ENCODE measurements around the gene MRPL37.

MRPL37 gene

GRCh38 chr1:54245501-54245900 is 45.5 kb downstream of the MRPL37 start:
- ChIA-PET POLR2A (no interaction called here), CTCF (no interaction called here)
- TF ChIP-seq, protein P1, sequence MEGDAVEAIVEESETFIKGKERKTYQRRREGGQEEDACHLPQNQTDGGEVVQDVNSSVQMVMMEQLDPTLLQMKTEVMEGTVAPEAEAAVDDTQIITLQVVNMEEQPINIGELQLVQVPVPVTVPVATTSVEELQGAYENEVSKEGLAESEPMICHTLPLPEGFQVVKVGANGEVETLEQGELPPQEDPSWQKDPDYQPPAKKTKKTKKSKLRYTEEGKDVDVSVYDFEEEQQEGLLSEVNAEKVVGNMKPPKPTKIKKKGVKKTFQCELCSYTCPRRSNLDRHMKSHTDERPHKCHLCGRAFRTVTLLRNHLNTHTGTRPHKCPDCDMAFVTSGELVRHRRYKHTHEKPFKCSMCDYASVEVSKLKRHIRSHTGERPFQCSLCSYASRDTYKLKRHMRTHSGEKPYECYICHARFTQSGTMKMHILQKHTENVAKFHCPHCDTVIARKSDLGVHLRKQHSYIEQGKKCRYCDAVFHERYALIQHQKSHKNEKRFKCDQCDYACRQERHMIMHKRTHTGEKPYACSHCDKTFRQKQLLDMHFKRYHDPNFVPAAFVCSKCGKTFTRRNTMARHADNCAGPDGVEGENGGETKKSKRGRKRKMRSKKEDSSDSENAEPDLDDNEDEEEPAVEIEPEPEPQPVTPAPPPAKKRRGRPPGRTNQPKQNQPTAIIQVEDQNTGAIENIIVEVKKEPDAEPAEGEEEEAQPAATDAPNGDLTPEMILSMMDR (IDR thresholded peaks at IDR 0.05; ENCODE audit: insufficient read depth, low read length, missing control alignments), result no peak
- no peak overlapping the region for H3K4me3 ChIP-seq (ENCODE audit: low read depth, low read length)
- DNase-seq (ENCODE audit: low read depth, low spot score), result no peak

- DNase-seq (ENCODE audit: low read depth, low spot score), result no peak
- ChIA-PET CTCF (interaction anchor here (1.5 kb wide), 1 partner anchor 22 kb away, joined by 4 read pairs; no protein-coding TSS in a partner anchor), POLR2A (no interaction called here)
- no peak overlapping the region for H3K4me3 ChIP-seq (ENCODE audit: low read depth, low read length)
- TF ChIP-seq, protein P1 (IDR thresholded peaks at IDR 0.05; ENCODE audit: insufficient read depth, low read length, missing control alignments), result no peak
Measured at GRCh38 chr1:54246116-54246721, 46.3 kb downstream of the MRPL37 start.

DNA sequence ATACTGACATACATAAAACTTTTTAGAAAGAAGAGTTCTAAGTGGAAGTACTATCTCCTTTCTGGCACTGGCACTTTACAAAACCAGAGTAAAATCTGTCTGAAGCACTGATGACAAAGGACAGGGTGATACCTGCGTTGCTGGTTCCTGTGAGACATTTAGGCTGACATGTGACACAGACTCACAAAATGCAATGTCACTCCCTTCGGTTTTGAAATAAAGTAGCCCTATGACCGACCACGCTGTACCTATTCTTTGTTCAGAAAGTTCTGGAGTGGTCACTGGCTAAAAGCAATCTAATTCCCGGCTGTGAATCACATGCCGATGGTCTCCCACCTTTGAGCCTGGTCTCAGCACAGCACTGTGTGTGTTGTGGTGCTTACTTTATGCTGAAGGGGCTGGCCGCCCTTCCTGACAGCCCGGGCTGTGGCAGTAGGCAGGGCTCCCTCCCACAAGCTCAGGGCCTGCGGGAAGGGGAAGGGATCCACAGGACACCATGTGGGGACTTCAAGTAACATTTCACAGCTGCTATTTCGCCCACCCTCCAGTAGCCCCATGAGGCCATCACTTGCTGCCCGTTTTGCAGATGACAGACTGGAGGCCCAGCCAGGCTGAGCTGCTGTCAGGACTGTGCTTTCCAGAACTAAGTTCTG is 48.0 kb downstream of the MRPL37 start:
- POLR2A ChIA-PET, result no interaction called here
- CTCF ChIA-PET, result interaction anchor here (1.3 kb wide), 1 partner anchor 241 kb away, joined by 3 read pairs; no protein-coding TSS in a partner anchor

GRCh38 chr1:54248966-54249365 is 49.0 kb downstream of the MRPL37 start:
- TF ChIP-seq, protein P1 (IDR thresholded peaks at IDR 0.05; ENCODE audit: insufficient read depth, low read length, missing control alignments), result no peak
- DNase-seq (ENCODE audit: low read depth, low spot score), result no peak
- no peak overlapping the region for H3K4me3 ChIP-seq (ENCODE audit: low read depth, low read length)
- POLR2A ChIA-PET, result no interaction called here
- CTCF ChIA-PET, result interaction anchor here (1.3 kb wide), 1 partner anchor 240 kb away, joined by 3 read pairs; no protein-coding TSS in a partner anchor

More for the DNA sequence above, 48.0 kb downstream of the MRPL37 start:
- no peak overlapping the region for H3K4me3 ChIP-seq (ENCODE audit: low read depth, low read length)
- TF ChIP-seq, protein P1 (IDR thresholded peaks at IDR 0.05; ENCODE audit: insufficient read depth, low read length, missing control alignments), result no peak
- DNase-seq (ENCODE audit: low read depth, low spot score), result no peak

DNA sequence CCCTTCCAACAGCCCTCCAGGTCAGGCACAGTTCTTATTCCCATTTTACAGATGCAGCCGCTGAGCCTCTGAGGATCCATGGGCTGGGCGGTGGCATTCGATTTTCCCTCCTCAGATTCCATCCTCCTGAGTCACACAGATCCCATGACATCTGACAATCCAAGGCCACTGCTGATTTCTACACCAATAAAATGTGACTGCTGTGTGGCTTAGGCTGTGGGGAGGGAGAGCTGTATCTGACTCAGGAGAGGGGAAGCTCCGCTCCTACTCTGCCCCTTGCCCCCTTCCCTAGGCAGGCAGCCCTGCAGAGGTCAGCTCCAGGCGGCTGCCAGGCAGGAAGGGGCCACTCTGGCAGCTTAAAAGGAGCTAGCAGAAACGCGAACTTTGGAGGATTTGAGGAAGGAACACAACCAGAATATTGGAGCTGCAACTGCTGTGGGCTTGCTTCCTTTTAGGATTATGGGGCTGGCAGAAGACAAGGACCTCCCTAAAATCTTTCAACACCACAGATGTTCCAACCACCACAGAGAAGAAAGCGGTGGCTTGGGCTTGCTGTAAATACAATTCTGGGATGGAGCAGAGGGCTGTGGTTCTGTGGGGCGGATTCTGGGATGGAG is 50.0 kb downstream of the MRPL37 start:
- TF ChIP-seq, protein P1 (IDR thresholded peaks at IDR 0.05; ENCODE audit: insufficient read depth, low read length, missing control alignments), result no peak
- ChIA-PET POLR2A (no interaction called here), CTCF (interaction anchor here (1.2 kb wide), 1 partner anchor 240 kb away, joined by 7 read pairs; no protein-coding TSS in a partner anchor)
- H3K4me3 ChIP-seq (ENCODE audit: low read depth, low read length), result no peak overlapping the region
- no peak for DNase-seq (ENCODE audit: low read depth, low spot score)

GRCh38 chr1:54250670-54251069 is 50.7 kb downstream of the MRPL37 start:
- POLR2A ChIA-PET, result no interaction called here
- no peak overlapping the region for H3K4me3 ChIP-seq (ENCODE audit: low read depth, low read length)
- DNase-seq (ENCODE audit: low read depth, low spot score), result no peak
- TF ChIP-seq, protein P1 (IDR thresholded peaks at IDR 0.05; ENCODE audit: insufficient read depth, low read length, missing control alignments), result no peak
- CTCF ChIA-PET, result interaction anchor here (1.2 kb wide), 1 partner anchor 239 kb away, joined by 7 read pairs; no protein-coding TSS in a partner anchor
